ENCODE results near the gene SRC. TPM values are rescaled to one million over a fixed set of nuclear protein-coding genes. Genes with fewer than 3 reads are reported as not detected.

The SRC gene
- total and polyA plus RNA-seq, 3 donors from 2014 or later = 90.3 to 179 (median 143) TPM

GRCh38 chr20:37357481-37358365, 11.8 kb downstream of the SRC start:
- intact Hi-C loops (cut with DNase I; ENCODE audit: low total_unique reads) = no loop called here
- Histone ChIP-seq H3K27ac (peak overlapping the region; percentile 4 to 50), H3K27me3 (no peaks in the 10 kb centered on the region), H3K9me3 (no peaks in the 10 kb centered on the region), H3K36me3 (ENCODE audit: low read depth, missing control alignments) (no peaks in the 10 kb centered on the region), H3K4me3 (no peak overlapping the region), H3K4me1 (peaks cover 52% of the 10 kb centered on the region)
- no peak for DNase-seq
- WGBS, 2 donors = 65 to 66% methylated on average over 13 to 15 of the region's 15 CpGs
- TF ChIP-seq CTCF (IDR thresholded peaks at IDR 0.05) = no peak
- TF ChIP-seq POLR2A (IDR thresholded peaks at IDR 0.05) = no peak

GRCh38 chr20:37358366-37359150, 12.6 kb downstream of the SRC start:
- intact Hi-C loops (cut with DNase I; ENCODE audit: low total_unique reads) = no loop called here
- Histone ChIP-seq H3K27ac (peak overlapping the region; percentile 4 to 50), H3K4me3 (no peak overlapping the region), H3K36me3 (ENCODE audit: low read depth, missing control alignments) (no peaks in the 10 kb centered on the region), H3K9me3 (no peaks in the 10 kb centered on the region), H3K4me1 (peaks cover 60% of the 10 kb centered on the region), H3K27me3 (no peaks in the 10 kb centered on the region)
- DNase-seq = no peak
- TF ChIP-seq CTCF (IDR thresholded peaks at IDR 0.05) (no peak), POLR2A (IDR thresholded peaks at IDR 0.05) (no peak)
- WGBS, 2 donors = 55 to 62% methylated on average over 15 to 23 of the region's 23 CpGs

GRCh38 chr20:37359331-37359730, 13.4 kb downstream of the SRC start:
- intact Hi-C loops (cut with DNase I; ENCODE audit: low total_unique reads) = no loop called here
- Histone ChIP-seq H3K4me3 (no peak overlapping the region), H3K9me3 (no peaks in the 10 kb centered on the region), H3K4me1 (peaks cover 58% of the 10 kb centered on the region), H3K36me3 (ENCODE audit: low read depth, missing control alignments) (no peaks in the 10 kb centered on the region), H3K27ac (peak overlapping the region in 1 of 2 donors; percentile 50), H3K27me3 (no peaks in the 10 kb centered on the region)
- 77 to 80% methylated on average over 9 of the region's 9 CpGs for WGBS, 2 donors
- no peak for TF ChIP-seq POLR2A (IDR thresholded peaks at IDR 0.05)
- no peak for TF ChIP-seq CTCF (IDR thresholded peaks at IDR 0.05)
- DNase-seq = no peak

- WGBS, 2 donors = 77 to 80% methylated on average over 5 of the region's 5 CpGs
- H3K4me3 ChIP-seq = no peak overlapping the region
- H3K4me1 ChIP-seq = peaks cover 53% of the 10 kb centered on the region
- no peaks in the 10 kb centered on the region for H3K36me3 ChIP-seq (ENCODE audit: low read depth, missing control alignments)
- no peaks in the 10 kb centered on the region for H3K27me3 ChIP-seq
- no peak overlapping the region for H3K27ac ChIP-seq
- intact Hi-C loops (cut with DNase I; ENCODE audit: low total_unique reads) = no loop called here
- no peaks in the 10 kb centered on the region for H3K9me3 ChIP-seq
- DNase-seq = no peak
- TF ChIP-seq CTCF (IDR thresholded peaks at IDR 0.05) (no peak), POLR2A (IDR thresholded peaks at IDR 0.05) (no peak)
Observed at GRCh38 chr20:37359836-37360235, 13.9 kb downstream of the SRC start.
